Measurements from ENCODE around the gene ACTN1. TPM values are rescaled to one million over a fixed set of nuclear protein-coding genes. Genes with fewer than 3 reads are reported as not detected.
A peak's percentile ranks its signal among the peaks of the same experiment; 100 is the strongest.

ACTN1 gene
- total and polyA plus RNA-seq, 2 experiments from 2014 or later: 121 to 280 TPM

- H2AFZ ChIP-seq: no peak overlapping the region
- H3K4me3 Mint-ChIP-seq: no peak overlapping the region
- H3K4me2 ChIP-seq: no peak overlapping the region; the same call in 1 of the 2 replicates
- H3K4me1 ChIP-seq (ENCODE audit: insufficient read depth): peaks cover 14% of the 10 kb centered on the region; the same call in 1 of the 2 replicates
- H3K4me3 ChIP-seq: no peak overlapping the region
- H3K36me3 ChIP-seq (ENCODE audit: insufficient read depth): peaks cover 10% of the 10 kb centered on the region
- ATAC-seq (peak; percentile 80), DNase-seq (ENCODE audit: low spot score) (peak; percentile 50)
- no peaks in the 10 kb centered on the region for H3F3A ChIP-seq (replicated peaks; ENCODE audit: low read depth)
- peaks cover 34% of the 10 kb centered on the region for H3K4me1 Mint-ChIP-seq
- peaks cover 68% of the 10 kb centered on the region for H3K79me2 ChIP-seq (replicated peaks; ENCODE audit: insufficient read depth)
- H3K27ac ChIP-seq (ENCODE audit: low read depth): peak overlapping the region; percentile 81
- TF ChIP-seq REST (IDR thresholded peaks at IDR 0.05; ENCODE audit: unreplicated experiment) (no peak), ZNF462 (CRISPR knock-in tag; IDR thresholded peaks at IDR 0.05) (0 out of 2 replicates have a peak, but pooled peaks have one; percentile 39), POLR2AphosphoS5 (IDR thresholded peaks at IDR 0.05; ENCODE audit: low read depth) (no peak)
- TF ChIP-seq, protein P1, sequence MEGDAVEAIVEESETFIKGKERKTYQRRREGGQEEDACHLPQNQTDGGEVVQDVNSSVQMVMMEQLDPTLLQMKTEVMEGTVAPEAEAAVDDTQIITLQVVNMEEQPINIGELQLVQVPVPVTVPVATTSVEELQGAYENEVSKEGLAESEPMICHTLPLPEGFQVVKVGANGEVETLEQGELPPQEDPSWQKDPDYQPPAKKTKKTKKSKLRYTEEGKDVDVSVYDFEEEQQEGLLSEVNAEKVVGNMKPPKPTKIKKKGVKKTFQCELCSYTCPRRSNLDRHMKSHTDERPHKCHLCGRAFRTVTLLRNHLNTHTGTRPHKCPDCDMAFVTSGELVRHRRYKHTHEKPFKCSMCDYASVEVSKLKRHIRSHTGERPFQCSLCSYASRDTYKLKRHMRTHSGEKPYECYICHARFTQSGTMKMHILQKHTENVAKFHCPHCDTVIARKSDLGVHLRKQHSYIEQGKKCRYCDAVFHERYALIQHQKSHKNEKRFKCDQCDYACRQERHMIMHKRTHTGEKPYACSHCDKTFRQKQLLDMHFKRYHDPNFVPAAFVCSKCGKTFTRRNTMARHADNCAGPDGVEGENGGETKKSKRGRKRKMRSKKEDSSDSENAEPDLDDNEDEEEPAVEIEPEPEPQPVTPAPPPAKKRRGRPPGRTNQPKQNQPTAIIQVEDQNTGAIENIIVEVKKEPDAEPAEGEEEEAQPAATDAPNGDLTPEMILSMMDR (conservative IDR thresholded peaks at IDR 0.05; ENCODE audit: low read depth in 2 of 2): peak; percentile 13; a peak in 1 of 4 replicates
- peaks cover 83% of the 10 kb centered on the region for H3K36me3 Mint-ChIP-seq (ENCODE audit: low read depth)
- no peak overlapping the region for H3K27ac Mint-ChIP-seq
- peaks cover 24% of the 10 kb centered on the region; the same call in 1 of the 2 replicates for H4K20me1 ChIP-seq (replicated peaks; ENCODE audit: insufficient read depth)
- H3K27me3 ChIP-seq (ENCODE audit: insufficient read depth): no peaks in the 10 kb centered on the region
- H3K9me2 ChIP-seq (ENCODE audit: insufficient read depth): no peaks in the 10 kb centered on the region
- H3K9me3 Mint-ChIP-seq: peaks cover 2% of the 10 kb centered on the region; the same call in 2 of the 3 replicates
- peaks cover 6% of the 10 kb centered on the region for H3K27me3 Mint-ChIP-seq (ENCODE audit: insufficient read depth, low read depth, poor library complexity)
Measured at GRCh38 chr14:68921666-68922065, 57.4 kb downstream of the ACTN1 start.
